ENCODE measurements around the gene SLC16A10. TPM values are rescaled to one million over a fixed set of nuclear protein-coding genes. Genes with fewer than 3 reads are reported as not detected.

SLC16A10 gene
- total and polyA plus RNA-seq, 2 of the 4 experiments (the other 2 are of a cell fraction): not detected

GRCh38 chr6:111076024-111076695 lies 11.1 kb upstream of the SLC16A10 start:
- DNase-seq: no peak
- H3K27ac ChIP-seq (ENCODE audit: insufficient read depth, low read length): no peak overlapping the region

More at GRCh38 chr6:111076024-111076695, 11.1 kb upstream of the SLC16A10 start:
- BruUV-seq (replicated peaks): no TSS peak
- ChIA-PET CTCF (no interaction called here), POLR2A (ENCODE audit: unreplicated experiment) (no interaction called here)
- Histone ChIP-seq H3K23ac (ENCODE audit: low read depth, low read length) (no peak overlapping the region), H2AK9ac (replicated peaks; ENCODE audit: low read depth, low read length, poor library complexity) (no peak overlapping the region), H2BK120ac (ENCODE audit: low read depth, low read length) (no peak overlapping the region), H3K14ac (replicated peaks; ENCODE audit: low read depth, low read length) (no peak overlapping the region), H4K8ac (ENCODE audit: low read depth in 2 of 2, low read length in 2 of 2) (no peak overlapping the region), H3K18ac (ENCODE audit: low read depth, low read length) (no peak overlapping the region), H2AFZ (replicated peaks; ENCODE audit: low read length, poor library complexity) (no peak overlapping the region), H3K56ac (ENCODE audit: extremely low read depth, insufficient read depth, low read length) (no peak overlapping the region), H3K9ac (ENCODE audit: low read depth, low read length) (no peak overlapping the region), H3K9me3 (ENCODE audit: control insufficient read depth, insufficient read depth, low read length) (no peaks in the 10 kb centered on the region), H2AK5ac (ENCODE audit: low read depth, low read length) (no peak overlapping the region), H3K4me3 (ENCODE audit: insufficient read depth, low read depth, low read length) (no peak overlapping the region), H4K20me1 (ENCODE audit: insufficient read depth, low read length) (no peaks in the 10 kb centered on the region), H2BK20ac (ENCODE audit: low read depth, low read length) (no peak overlapping the region), H2BK15ac (ENCODE audit: low read depth, low read length) (no peak overlapping the region), H2BK5ac (ENCODE audit: low read depth, low read length, poor library complexity, severe bottlenecking) (no peak overlapping the region), H4K91ac (ENCODE audit: insufficient read depth, low read depth, low read length) (no peak overlapping the region), H3K4me2 (ENCODE audit: low read depth, low read length) (no peak overlapping the region), H3K4me1 (ENCODE audit: control insufficient read depth, insufficient read depth, low read length) (no peaks in the 10 kb centered on the region), H3K4ac (ENCODE audit: low read depth, low read length) (no peak overlapping the region), H3K27me3 (ENCODE audit: control insufficient read depth, insufficient read depth, low read length) (peaks cover 21% of the 10 kb centered on the region), H4K5ac (ENCODE audit: low read depth, low read length) (no peak overlapping the region), H3K79me1 (ENCODE audit: low read depth in 1 of 2, low read length in 2 of 2) (no peaks in the 10 kb centered on the region), H3K36me3 (ENCODE audit: control insufficient read depth, insufficient read depth, low read length) (no peaks in the 10 kb centered on the region), H3K9me1 (ENCODE audit: insufficient read depth, low read length) (no peaks in the 10 kb centered on the region)
- no peak for ATAC-seq (ENCODE audit: low read depth)
- in situ Hi-C loops (cut with MboI; ENCODE audit: low sequenced_read_pairs): no loop called here
- intact Hi-C loops (cut with micrococcal nuclease): no loop called here
- dilution Hi-C loops (cut with HindIII; ENCODE audit: low sequenced_read_pairs, unreplicated experiment): no loop called here
- no CpG with 5 or more reads among the region's 5 CpGs for WGBS, 2 experiments (ENCODE audit: extremely low coverage in 2 of 2, insufficient read length in 1 of 2)
- TF ChIP-seq RAD21 (IDR thresholded peaks at IDR 0.05; ENCODE audit: low read length) (no peak), ELK1 (IDR thresholded peaks at IDR 0.05; ENCODE audit: borderline replicate concordance, low read depth, low read length) (no peak), MAZ (IDR thresholded peaks at IDR 0.05; ENCODE audit: borderline replicate concordance, low read depth, low read length) (no peak), BHLHE40 (IDR thresholded peaks at IDR 0.05; ENCODE audit: low read depth, low read length) (no peak), SMC3 (IDR thresholded peaks at IDR 0.05; ENCODE audit: low read depth, low read length) (no peak), MXI1 (IDR thresholded peaks at IDR 0.05; ENCODE audit: borderline replicate concordance, low read depth, low read length) (no peak), RFX5 (IDR thresholded peaks at IDR 0.05; ENCODE audit: low read depth, low read length) (no peak)
